CD14-positive monocyte (primary cell): Measurements from ENCODE around the gene GATA5. TPM values are rescaled to one million over a fixed set of nuclear protein-coding genes. Genes with fewer than 3 reads are reported as not detected.

Experiments
- DNase-seq, 3 donors: peaks; one replicate each; pipeline ENCODE4 v3.0.0-alpha.2; 2011 to 2022
- H2AFZ ChIP-seq: 2 replicates; pipeline ENCODE4 v1.6.0; 2012; ENCODE audit warnings: mild to moderate bottlenecking, low read depth, low read length, inconsistent platforms; ENCODE audit not compliant: insufficient read depth, poor library complexity, severe bottlenecking
- H3K27ac ChIP-seq, 2 donors: 1 replicate in 1 of 2; 2 replicates in 1 of 2; pipeline ENCODE4 v1.5.1; 2012 to 2013; ENCODE audit warnings: low read length in 2 of 2, control low read depth in 1 of 2, inconsistent platforms in 1 of 2, low read depth in 1 of 2, mild to moderate bottlenecking in 1 of 2
- H3K27me3 ChIP-seq, 2 donors: one replicate each; pipeline versions ENCODE4 v1.6.0 to v1.6.1; 2011 to 2013; ENCODE audit warnings: low read length in 2 of 2; ENCODE audit not compliant: control insufficient read depth in 2 of 2, insufficient read depth in 2 of 2
- H3K36me3 ChIP-seq, 2 donors: replicated peaks in 1 of 2; 1 replicate in 1 of 2; 2 replicates in 1 of 2; pipeline versions ENCODE4 v1.5.1 to v1.6.1; 2012 to 2013; ENCODE audit warnings: low read length in 2 of 2, control low read depth in 1 of 2, inconsistent platforms in 1 of 2, mild to moderate bottlenecking in 1 of 2; ENCODE audit not compliant: insufficient read depth in 2 of 2, control insufficient read depth in 1 of 2
- H3K4me1 ChIP-seq, 2 donors: 1 replicate in 1 of 2; 2 replicates in 1 of 2; pipeline versions ENCODE4 v1.5.1 to v1.6.1; 2012 to 2013; ENCODE audit warnings: low read length in 2 of 2, control low read depth in 1 of 2, inconsistent platforms in 1 of 2, mild to moderate bottlenecking in 1 of 2, moderate library complexity in 1 of 2; ENCODE audit not compliant: insufficient read depth in 2 of 2, control insufficient read depth in 1 of 2
- H3K4me2 ChIP-seq: replicated peaks from 2 replicates; pipeline ENCODE3; 2012; ENCODE audit warnings: low read length, moderate library complexity, mild to moderate bottlenecking; ENCODE audit not compliant: poor library complexity, severe bottlenecking; ENCODE audit errors: extremely low read depth
- H3K4me3 ChIP-seq, 3 experiments: fragments of 200-600 bp in 1 of 3; sonication (generic) in 1 of 3; replicated peaks in 1 of 3; 1 replicate in 2 of 3; 2 replicates in 1 of 3; pipeline ENCODE4 v1.5.1; 2011 to 2013; ENCODE audit warnings: low read length in 3 of 3, mild to moderate bottlenecking in 3 of 3, control low read depth in 2 of 3, low read depth in 2 of 3, inconsistent platforms in 1 of 3, moderate library complexity in 1 of 3
- H3K79me2 ChIP-seq: 2 replicates; pipeline ENCODE4 v1.6.0; 2012; ENCODE audit warnings: mild to moderate bottlenecking, control low read depth, inconsistent platforms, low read length, moderate library complexity; ENCODE audit not compliant: insufficient read depth
- H3K9ac ChIP-seq: 2 replicates; pipeline ENCODE4 v1.6.0; 2017; ENCODE audit warnings: low read length, mild to moderate bottlenecking; ENCODE audit not compliant: insufficient read depth, poor library complexity, severe bottlenecking
- H3K9me3 ChIP-seq, 2 donors: replicated peaks in 1 of 2; 1 replicate in 1 of 2; 2 replicates in 1 of 2; pipeline versions ENCODE4 v1.5.1 to v1.6.1; 2012 to 2013; ENCODE audit warnings: low read length in 2 of 2, control low read depth in 1 of 2; ENCODE audit not compliant: control insufficient read depth in 1 of 2, insufficient read depth in 1 of 2
- H4K20me1 ChIP-seq: 2 replicates; pipeline ENCODE4 v1.6.0; 2012; ENCODE audit warnings: mild to moderate bottlenecking, low read length, control low read depth, moderate library complexity; ENCODE audit not compliant: insufficient read depth
- H3K27ac Mint-ChIP-seq, 7 donors: one replicate each; pipeline ENCODE4 v1.8.0; 2020; ENCODE audit warnings: mild to moderate bottlenecking in 7 of 7, mixed read lengths in 7 of 7, moderate library complexity in 6 of 7, inconsistent platforms in 2 of 7
- H3K27me3 Mint-ChIP-seq, 3 donors: one replicate each; pipeline ENCODE4 v1.8.0; 2021 to 2022; ENCODE audit warnings: low read depth in 3 of 3, mild to moderate bottlenecking in 3 of 3, mixed read lengths in 3 of 3, moderate library complexity in 3 of 3, inconsistent platforms in 1 of 3
- H3K36me3 Mint-ChIP-seq, 2 donors: one replicate each; pipeline ENCODE4 v1.8.0; 2020; ENCODE audit warnings: mixed read lengths in 2 of 2, inconsistent platforms in 1 of 2, mild to moderate bottlenecking in 1 of 2
- H3K4me1 Mint-ChIP-seq: one replicate; pipeline ENCODE4 v1.8.0; 2020; ENCODE audit warnings: mild to moderate bottlenecking, mixed read lengths
- H3K4me3 Mint-ChIP-seq, 2 donors: one replicate each; pipeline ENCODE4 v1.8.0; 2020; ENCODE audit warnings: mild to moderate bottlenecking in 2 of 2, mixed read lengths in 2 of 2, moderate library complexity in 1 of 2
- H3K9me3 Mint-ChIP-seq, 7 donors: one replicate each; pipeline ENCODE4 v1.8.0; 2020 to 2022; ENCODE audit warnings: mixed read lengths in 7 of 7, mild to moderate bottlenecking in 6 of 7, moderate library complexity in 6 of 7, inconsistent platforms in 2 of 7
- CTCF ChIP-seq: fragments of 200-600 bp; IDR thresholded peaks from one replicate; pipeline ENCODE4 v1.8.0; 2022; ENCODE audit warnings: antibody characterized with exemption, mild to moderate bottlenecking
- WGBS: methylation state at CpG from one replicate; pipeline ENCODE4 v1.1.5; 2013; ENCODE audit warnings: missing lambda C conversion rate; ENCODE audit not compliant: insufficient coverage; 5-methylcytosine and 5-hydroxymethylcytosine counted together
- intact Hi-C, 2 donors: fragments of 100-400 bp; cut with micrococcal nuclease; formaldehyde crosslinking; loops; one replicate each; pipeline versions ENCODE4 v1.15.0 to v1.15.1; 2023
- polyA plus RNA-seq, 3 donors: library from polyadenylated mRNA; depleted of rRNA in 1 of 3; unstranded in 2 of 3; stranded (reverse) in 1 of 3; fragments of 300-500 nt in 2 of 3; fragments of >200 nt in 1 of 3; fragmentation: Illumina TruSeq in 2 of 3; gene quantifications; 1 replicate in 2 of 3; 2 replicates in 1 of 3; pipeline ENCODE4 v1.2.3, GENCODE V29; 2012 to 2021

GATA5 gene
- polyA plus RNA-seq, 3 donors, result not detected

DNA sequence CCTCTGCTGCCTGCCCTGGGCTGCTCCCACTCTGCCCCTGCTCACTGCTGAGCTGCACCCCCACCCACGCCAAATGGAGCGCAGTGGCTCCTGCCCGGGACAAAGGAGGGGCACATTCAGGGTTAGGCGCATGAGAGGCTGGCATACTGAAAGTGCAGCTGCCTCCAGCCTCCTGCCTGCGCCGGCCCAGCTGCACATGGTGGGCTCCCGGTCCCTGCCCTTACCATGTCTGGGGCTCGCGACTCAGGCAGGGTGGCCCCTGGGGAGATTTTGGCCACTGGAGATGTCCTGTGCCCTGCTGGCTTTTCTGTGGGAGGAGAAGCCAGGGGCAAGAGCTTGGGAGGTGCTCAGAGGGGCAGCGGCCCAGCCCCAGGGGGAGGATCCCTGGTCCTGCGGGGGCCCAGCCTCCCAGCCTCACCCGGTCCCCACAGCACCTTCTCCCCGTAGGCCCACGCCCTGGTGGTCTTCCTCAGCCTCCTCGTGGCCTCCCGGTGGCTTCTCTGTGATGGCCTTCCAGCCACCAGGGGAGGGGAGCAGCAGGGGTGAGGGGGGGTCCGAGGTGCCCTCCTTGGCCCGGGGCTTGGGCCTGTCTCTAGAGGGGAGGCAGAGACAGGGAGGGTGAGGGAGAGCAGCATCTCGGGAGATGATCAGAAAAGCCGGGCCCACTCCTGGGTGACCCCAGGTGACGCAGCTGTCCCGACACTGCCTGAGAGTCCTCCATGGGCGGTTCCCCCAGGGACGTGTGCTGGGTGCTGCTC is 60.3 kb downstream of the GATA5 start:
- Histone ChIP-seq H3K27ac (no peak overlapping the region), H3K4me3 (no peak overlapping the region), H2AFZ (no peak overlapping the region), H3K27me3 (peaks cover 0 to 1% of the 10 kb centered on the region in 2 donors), H3K36me3 (no peaks in the 10 kb centered on the region), H3K4me1 (peaks cover 0 to under 1% of the 10 kb centered on the region in 2 donors), H3K79me2 (no peaks in the 10 kb centered on the region), H4K20me1 (no peaks in the 10 kb centered on the region), H3K9ac (no peak overlapping the region), H3K4me2 (no peak overlapping the region), H3K9me3 (no peaks in the 10 kb centered on the region)
- Mint-ChIP-seq H3K27ac (no peak overlapping the region), H3K4me1 (no peaks in the 10 kb centered on the region), H3K36me3 (no peaks in the 10 kb centered on the region), H3K9me3 (no peaks in the 10 kb centered on the region), H3K27me3 (peaks cover 0 to 9% (median 4%) of the 10 kb centered on the region in 3 donors), H3K4me3 (no peak overlapping the region)
- TF ChIP-seq CTCF, result no peak
- DNase-seq, result no peak
- intact Hi-C loops, result no loop called here
- WGBS, result 84% methylated on average over 18 of the region's 24 CpGs

DNA sequence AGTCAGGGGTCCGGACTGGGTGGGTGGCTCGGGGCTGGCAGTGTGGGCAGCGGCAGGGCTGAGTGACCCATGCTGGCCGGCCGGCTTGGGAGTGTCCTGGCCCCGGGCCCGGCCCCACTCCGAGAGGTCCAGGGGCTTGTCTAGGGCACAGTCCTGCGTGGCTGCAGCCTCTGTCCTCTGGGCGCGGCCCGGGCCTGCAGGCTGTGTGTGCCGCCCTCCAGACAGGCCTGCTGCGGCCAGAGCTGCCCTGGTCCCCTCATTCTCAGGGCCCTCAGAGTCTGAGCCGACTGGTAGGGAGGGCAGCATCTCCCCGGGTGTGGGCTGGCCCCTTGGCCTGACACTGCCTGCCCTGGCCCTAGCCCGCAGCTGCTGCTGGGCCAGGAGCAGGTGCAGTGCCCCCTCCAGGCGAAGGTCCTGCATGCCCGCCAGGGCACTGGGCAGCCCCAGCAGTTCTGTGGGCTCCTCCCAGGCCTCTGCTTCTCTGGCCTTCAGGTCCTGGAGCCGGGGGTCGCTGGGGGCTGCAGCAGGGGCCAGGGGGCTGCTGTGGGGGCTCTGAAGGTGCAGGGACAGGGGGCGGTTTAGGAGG is 61.8 kb downstream of the GATA5 start:
- no peak overlapping the region for H3K9ac ChIP-seq
- Mint-ChIP-seq H3K4me1 (peaks cover 10% of the 10 kb centered on the region), H3K9me3 (no peaks in the 10 kb centered on the region), H3K27me3 (peaks cover 8 to 18% (median 9%) of the 10 kb centered on the region in 3 donors), H3K36me3 (no peaks in the 10 kb centered on the region), H3K4me3 (no peak overlapping the region), H3K27ac (no peak overlapping the region)
- no peaks in the 10 kb centered on the region for H3K36me3 ChIP-seq
- intact Hi-C loops, result no loop called here
- no peaks in the 10 kb centered on the region for H4K20me1 ChIP-seq
- WGBS, result 93% methylated on average over 19 of the region's 22 CpGs
- H3K79me2 ChIP-seq, result no peaks in the 10 kb centered on the region
- H3K4me2 ChIP-seq, result no peak overlapping the region
- H3K4me3 ChIP-seq, result no peak overlapping the region
- DNase-seq, result no peak
- peaks cover 0 to 3% of the 10 kb centered on the region in 2 donors for H3K27me3 ChIP-seq
- H3K9me3 ChIP-seq, result no peaks in the 10 kb centered on the region
- no peak overlapping the region for H3K27ac ChIP-seq
- no peak for TF ChIP-seq CTCF
- no peak overlapping the region for H2AFZ ChIP-seq
- peaks cover 5 to 8% of the 10 kb centered on the region in 2 donors for H3K4me1 ChIP-seq

Other genes with a start within 250 kb of the GATA5 start
- 10 to 100 TPM; 12.9 to 29.1 (median 17.9) TPM for gene OSBPL2, start 237.5 kb downstream of the GATA5 start, polyA plus RNA-seq
- 10 to 100 TPM; 63.3 to 81.5 (median 72.5) TPM for gene ADRM1, start 173.0 kb downstream of the GATA5 start, polyA plus RNA-seq
- gene LAMA5, start 108.7 kb downstream of the GATA5 start, polyA plus RNA-seq, result under 1 TPM in 1 of 3 donors, not detected in 2; 0.05 TPM
- gene RPS21, start 88.9 kb downstream of the GATA5 start, polyA plus RNA-seq, result 1,000 to 10,000 TPM in 1 of 3 donors, 100 to 1,000 TPM in 2; 799 to 6,263 (median 968) TPM
- 1 to 10 TPM in 1 of 3 donors, under 1 TPM in 2; 0.60 to 4.0 (median 0.61) TPM for gene CABLES2, start 68.7 kb downstream of the GATA5 start, polyA plus RNA-seq
- not detected for gene RBBP8NL, start 48.5 kb downstream of the GATA5 start, polyA plus RNA-seq
- gene SLCO4A1, start 166.5 kb upstream of the GATA5 start, polyA plus RNA-seq, result under 1 TPM; 0.05 to 0.42 (median 0.26) TPM
- gene NTSR1, start 232.8 kb upstream of the GATA5 start, polyA plus RNA-seq, result 1 to 10 TPM in 1 of 3 donors, under 1 TPM in 2; 0.35 to 2.5 (median 0.40) TPM